IMR-90 (cell line): ENCODE data around the gene VILL.

ENCODE experiments used
- BHLHE40 ChIP-seq: fragments of 150-350 bp; IDR thresholded peaks from 2 replicates; pipeline ENCODE4 v1.6.1; 2016; ENCODE audit warnings: mild to moderate bottlenecking, low read depth, low read length
- CEBPB ChIP-seq: IDR thresholded peaks from 2 replicates; pipeline ENCODE4 v1.6.1; 2012; ENCODE audit warnings: low read depth, low read length, improper control_type of control experiment
- CTCF ChIP-seq: conservative IDR thresholded peaks from 2 replicates; pipeline ENCODE4 v1.5.1; 2012; ENCODE audit warnings: mild to moderate bottlenecking, low read depth, low read length, improper control_type of control experiment
- FOS ChIP-seq: fragments of 150-350 bp; IDR thresholded peaks from 2 replicates; pipeline ENCODE4 v1.6.1; 2016; ENCODE audit warnings: low read depth, low read length
- MAFK ChIP-seq: IDR thresholded peaks from 2 replicates; pipeline ENCODE4 v1.6.1; 2012; ENCODE audit warnings: low read depth, low read length, improper control_type of control experiment
- MAZ ChIP-seq: IDR thresholded peaks from 2 replicates; pipeline ENCODE4 v1.6.1; 2012; ENCODE audit warnings: low read depth, mild to moderate bottlenecking, low read length, improper control_type of control experiment, moderate library complexity, borderline replicate concordance
- MXI1 ChIP-seq: IDR thresholded peaks from 2 replicates; pipeline ENCODE4 v1.6.1; 2012; ENCODE audit warnings: low read depth, mild to moderate bottlenecking, low read length, moderate library complexity, borderline replicate concordance
- POLR2A ChIP-seq: IDR thresholded peaks from 2 replicates; pipeline ENCODE4 v1.6.1; 2012; ENCODE audit warnings: mild to moderate bottlenecking, low read depth, low read length
- RAD21 ChIP-seq: IDR thresholded peaks from 2 replicates; pipeline ENCODE4 v1.6.1; 2012; ENCODE audit warnings: low read length, improper control_type of control experiment
- RCOR1 ChIP-seq: IDR thresholded peaks from 2 replicates; pipeline ENCODE4 v1.6.1; 2012; ENCODE audit warnings: mild to moderate bottlenecking, low read length, improper control_type of control experiment; ENCODE audit not compliant: insufficient replicate concordance
- RFX5 ChIP-seq: IDR thresholded peaks from 2 replicates; pipeline ENCODE4 v1.8.0; 2012; ENCODE audit warnings: low read depth, mild to moderate bottlenecking, low read length, moderate library complexity
- SMC3 ChIP-seq: fragments of 150-350 bp; IDR thresholded peaks from 2 replicates; pipeline ENCODE4 v1.6.1; 2016; ENCODE audit warnings: low read depth, mild to moderate bottlenecking, antibody characterized with exemption, low read length, moderate library complexity
- USF2 ChIP-seq: fragments of 150-350 bp; IDR thresholded peaks from 2 replicates; pipeline ENCODE4 v1.6.1; 2017; ENCODE audit warnings: mild to moderate bottlenecking, antibody characterized with exemption, low read length, low read depth

- no peak for TF ChIP-seq CTCF
- TF ChIP-seq USF2: no peak
- TF ChIP-seq POLR2A: no peak
- no peak for TF ChIP-seq MAFK
- no peak for TF ChIP-seq RAD21
- no peak for TF ChIP-seq CEBPB
- TF ChIP-seq RCOR1: no peak
- peak; percentile 50; the same call in 1 of the 2 replicates for TF ChIP-seq MXI1
- TF ChIP-seq SMC3: no peak
- no peak for TF ChIP-seq MAZ
- TF ChIP-seq FOS: no peak
- TF ChIP-seq RFX5: no peak
- no peak for TF ChIP-seq BHLHE40
These were observed 44.6 kb upstream of the VILL start for GRCh38 chr3:37945807-37946530.
